Type B pancreatic cell (in vitro differentiated cells): Measurements from ENCODE around the gene LDB1. TPM values are rescaled to one million over a fixed set of nuclear protein-coding genes. Genes with fewer than 3 reads are reported as not detected.
A peak's percentile ranks its signal among the peaks of the same experiment; 100 is the strongest.

Experiments used
- DNase-seq: peaks from one replicate; pipeline ENCODE4 v3.0.0; 2021; ENCODE audit warnings: mixed read lengths; ENCODE audit not compliant: unreplicated experiment; ENCODE audit errors: extremely low spot score
- H3K27ac Mint-ChIP-seq: 2 replicates; pipeline ENCODE4 v1.8.0; 2021; ENCODE audit warnings: mild to moderate bottlenecking, mixed read lengths
- H3K27me3 Mint-ChIP-seq: 2 replicates; pipeline ENCODE4 v1.8.0; 2021; ENCODE audit warnings: mixed read lengths
- H3K36me3 Mint-ChIP-seq: 2 replicates; pipeline ENCODE4 v1.8.0; 2021; ENCODE audit warnings: mixed read lengths
- H3K4me1 Mint-ChIP-seq: one replicate; pipeline ENCODE4 v1.8.0; 2021; ENCODE audit warnings: mixed read lengths; ENCODE audit not compliant: unreplicated experiment
- H3K4me3 Mint-ChIP-seq: 2 replicates; pipeline ENCODE4 v1.8.0; 2021; ENCODE audit warnings: mild to moderate bottlenecking, mixed read lengths
- H3K9me3 Mint-ChIP-seq: 2 replicates; pipeline ENCODE4 v1.8.0; 2021; ENCODE audit warnings: mixed read lengths
- total RNA-seq: library from RNA; stranded (reverse); gene quantifications from 2 replicates; pipeline ENCODE4 v1.2.1, GENCODE V29; 2021; ENCODE audit warnings: low replicate concordance
- TF ChIP-seq, protein P1 (sequence below): fragments of 200-600 bp; sonication (generic); conservative IDR thresholded peaks from 2 replicates; pipeline ENCODE4 v1.5.0; 2021; ENCODE audit warnings: antibody characterized with exemption, mild to moderate bottlenecking

Gene LDB1
- total RNA-seq, 1 donor from 2014 or later: 115 TPM

DNA sequence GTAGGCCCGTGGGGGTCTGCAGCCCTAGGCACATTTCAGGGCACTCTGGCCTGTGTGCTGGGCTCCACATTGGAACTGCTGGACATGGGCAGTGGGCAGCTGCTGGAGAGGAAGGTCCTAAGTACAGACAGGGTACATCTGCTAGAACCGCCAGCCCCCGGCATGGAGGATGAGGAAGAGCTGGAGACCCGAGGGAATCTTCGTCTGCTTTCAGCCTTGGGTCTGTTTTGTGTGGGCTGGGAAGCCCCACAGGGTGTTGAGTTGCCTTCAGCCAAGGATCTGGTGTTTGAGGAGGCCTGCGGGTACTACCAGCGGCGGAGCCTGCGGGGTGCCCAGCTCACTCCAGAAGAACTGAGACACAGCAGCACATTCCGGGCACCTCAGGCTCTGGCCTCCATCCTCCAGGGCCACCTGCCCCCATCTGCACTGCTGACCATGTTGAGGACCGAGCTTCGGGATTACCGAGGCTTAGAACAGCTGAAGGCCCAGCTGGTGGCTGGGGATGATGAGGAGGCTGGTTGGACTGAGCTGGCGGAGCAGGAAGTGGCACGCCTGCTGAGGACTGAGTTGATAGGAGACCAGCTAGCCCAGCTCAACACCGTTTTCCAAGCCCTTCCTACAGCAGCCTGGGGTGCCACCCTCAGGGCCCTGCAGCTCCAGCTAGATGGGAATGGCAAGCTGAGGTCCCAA is 53.6 kb downstream of the LDB1 start:
- TF ChIP-seq, protein P1, sequence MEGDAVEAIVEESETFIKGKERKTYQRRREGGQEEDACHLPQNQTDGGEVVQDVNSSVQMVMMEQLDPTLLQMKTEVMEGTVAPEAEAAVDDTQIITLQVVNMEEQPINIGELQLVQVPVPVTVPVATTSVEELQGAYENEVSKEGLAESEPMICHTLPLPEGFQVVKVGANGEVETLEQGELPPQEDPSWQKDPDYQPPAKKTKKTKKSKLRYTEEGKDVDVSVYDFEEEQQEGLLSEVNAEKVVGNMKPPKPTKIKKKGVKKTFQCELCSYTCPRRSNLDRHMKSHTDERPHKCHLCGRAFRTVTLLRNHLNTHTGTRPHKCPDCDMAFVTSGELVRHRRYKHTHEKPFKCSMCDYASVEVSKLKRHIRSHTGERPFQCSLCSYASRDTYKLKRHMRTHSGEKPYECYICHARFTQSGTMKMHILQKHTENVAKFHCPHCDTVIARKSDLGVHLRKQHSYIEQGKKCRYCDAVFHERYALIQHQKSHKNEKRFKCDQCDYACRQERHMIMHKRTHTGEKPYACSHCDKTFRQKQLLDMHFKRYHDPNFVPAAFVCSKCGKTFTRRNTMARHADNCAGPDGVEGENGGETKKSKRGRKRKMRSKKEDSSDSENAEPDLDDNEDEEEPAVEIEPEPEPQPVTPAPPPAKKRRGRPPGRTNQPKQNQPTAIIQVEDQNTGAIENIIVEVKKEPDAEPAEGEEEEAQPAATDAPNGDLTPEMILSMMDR: no peak
- peaks cover 17% of the 10 kb centered on the region for H3K27me3 Mint-ChIP-seq
- DNase-seq: no peak
- H3K36me3 Mint-ChIP-seq: no peaks in the 10 kb centered on the region
- no peaks in the 10 kb centered on the region for H3K9me3 Mint-ChIP-seq
- H3K4me3 Mint-ChIP-seq: peak overlapping the region; percentile 89
- H3K27ac Mint-ChIP-seq: no peak overlapping the region
- H3K4me1 Mint-ChIP-seq: no peaks in the 10 kb centered on the region

- TF ChIP-seq, protein P1: no peak
- Mint-ChIP-seq H3K27ac (no peak overlapping the region), H3K4me1 (no peaks in the 10 kb centered on the region), H3K36me3 (no peaks in the 10 kb centered on the region), H3K4me3 (peak overlapping the region; percentile 89), H3K9me3 (no peaks in the 10 kb centered on the region), H3K27me3 (peaks cover 17% of the 10 kb centered on the region)
- DNase-seq: peak; percentile 71
These were observed 54.4 kb downstream of the LDB1 start for GRCh38 chr10:102065561-102066398.

- Mint-ChIP-seq H3K9me3 (no peaks in the 10 kb centered on the region), H3K4me3 (peak within 1 kb of the TSS; percentile 89), H3K27me3 (peaks cover 17% of the 10 kb centered on the region), H3K4me1 (no peaks in the 10 kb centered on the region), H3K36me3 (no peaks in the 10 kb centered on the region), H3K27ac (peak within 1 kb of the TSS; percentile 80)
- TF ChIP-seq, protein P1: no peak
- peak; percentile 86 for DNase-seq
These were observed 55.2 kb downstream of the LDB1 start, which contains the start of gene HPS6 for GRCh38 chr10:102064868-102065560. Gene HPS6, plus strand, starts transcription at chr10:102065349. Its CDS starts 126 bp downstream, at chr10:102065475.

- no peaks in the 10 kb centered on the region for H3K36me3 Mint-ChIP-seq
- peak overlapping the region; percentile 80 for H3K27ac Mint-ChIP-seq
- TF ChIP-seq, protein P1: no peak
- H3K4me3 Mint-ChIP-seq: peak overlapping the region; percentile 84
- peaks cover 17% of the 10 kb centered on the region for H3K27me3 Mint-ChIP-seq
- H3K4me1 Mint-ChIP-seq: no peaks in the 10 kb centered on the region
- H3K9me3 Mint-ChIP-seq: no peaks in the 10 kb centered on the region
- no peak for DNase-seq
These were observed 55.7 kb downstream of the LDB1 start for GRCh38 chr10:102064503-102064867.

- no peak overlapping the region for H3K27ac Mint-ChIP-seq
- H3K9me3 Mint-ChIP-seq: no peaks in the 10 kb centered on the region
- peaks cover 17% of the 10 kb centered on the region for H3K27me3 Mint-ChIP-seq
- H3K4me3 Mint-ChIP-seq: no peak overlapping the region
- no peaks in the 10 kb centered on the region for H3K36me3 Mint-ChIP-seq
- peaks cover 5% of the 10 kb centered on the region for H3K4me1 Mint-ChIP-seq
- TF ChIP-seq, protein P1: no peak
- DNase-seq: no peak
These were observed 60.2 kb downstream of the LDB1 start for GRCh38 chr10:102059987-102060386.

Other genes with a start within 250 kb of the LDB1 start
- gene ARMH3, start 64.2 kb downstream of the LDB1 start, total RNA-seq: 20.5 and 22.2 TPM in 2 replicates
- 19.1 and 23.1 TPM in 2 replicates for gene HPS6, start 55.0 kb downstream of the LDB1 start, total RNA-seq
- 48.6 and 51.6 TPM in 2 replicates for gene PPRC1, start 12.7 kb upstream of the LDB1 start, total RNA-seq
- gene NOLC1, start 32.0 kb upstream of the LDB1 start, total RNA-seq: 74.8 and 88.0 TPM in 2 replicates
- gene ELOVL3, start 105.9 kb upstream of the LDB1 start, total RNA-seq: 0.22 TPM in 1 of 2 replicates, not detected in the other
- gene PITX3, start 121.1 kb upstream of the LDB1 start, total RNA-seq: 0.34 TPM in 1 of 2 replicates, not detected in the other
- 48.7 and 61.9 TPM in 2 replicates for gene GBF1, start 125.2 kb upstream of the LDB1 start, total RNA-seq